ENCODE measurements around the gene SIL1. TPM values are rescaled to one million over a fixed set of nuclear protein-coding genes. Genes with fewer than 3 reads are reported as not detected.
A peak's percentile ranks its signal among the peaks of the same experiment; 100 is the strongest.

The SIL1 gene
- total and polyA plus RNA-seq, 5 donors from 2014 or later, result 9.8 to 12.3 (median 11.2) TPM

GRCh38 chr5:138903130-138903775, 294.9 kb downstream of the SIL1 start:
- ATAC-seq (ENCODE audit: low read depth in 2 of 2) (no peak), DNase-seq (no peak)
- H3K4me1 Mint-ChIP-seq, result peaks cover 0 to 17% (median 6%) of the 10 kb centered on the region in 4 donors
- H3K27ac Mint-ChIP-seq, result no peak overlapping the region
- no peaks in the 10 kb centered on the region for H3K4me1 ChIP-seq (ENCODE audit: control insufficient read depth, insufficient read depth, low read length, poor library complexity, severe bottlenecking)
- no peak overlapping the region for H3K27ac ChIP-seq (ENCODE audit: insufficient read depth, low read length, poor library complexity, severe bottlenecking)
- H3K4me3 ChIP-seq (ENCODE audit: low read depth, low read length), result no peak overlapping the region
- no peaks in the 10 kb centered on the region for H3K9me3 Mint-ChIP-seq
- no peak overlapping the region for H3K4me3 Mint-ChIP-seq
- H3K27me3 Mint-ChIP-seq, result no peaks in the 10 kb centered on the region
- H3K27me3 ChIP-seq (ENCODE audit: control insufficient read depth, insufficient read depth, low read length), result no peaks in the 10 kb centered on the region
- peaks cover 5% of the 10 kb centered on the region for H3K36me3 ChIP-seq (ENCODE audit: control insufficient read depth, insufficient read depth, low read length)
- no peaks in the 10 kb centered on the region for H3K9me3 ChIP-seq (ENCODE audit: control insufficient read depth in 2 of 2, low read length in 2 of 2)
- H3K36me3 Mint-ChIP-seq, result peaks cover 10% of the 10 kb centered on the region

- no peak for ATAC-seq (ENCODE audit: low read depth in 2 of 2)
- no peak overlapping the region for H3K27ac ChIP-seq (ENCODE audit: insufficient read depth, low read length, poor library complexity, severe bottlenecking)
Measured at GRCh38 chr5:138901716-138902115, 296.5 kb downstream of the SIL1 start.

GRCh38 chr5:138900281-138900965, 297.7 kb downstream of the SIL1 start:
- Mint-ChIP-seq H3K4me1 (peaks cover 0 to 17% (median 6%) of the 10 kb centered on the region in 4 donors), H3K9me3 (no peaks in the 10 kb centered on the region), H3K4me3 (no peak overlapping the region), H3K27ac (no peak overlapping the region), H3K36me3 (peaks cover 10% of the 10 kb centered on the region), H3K27me3 (no peaks in the 10 kb centered on the region)
- Histone ChIP-seq H3K27me3 (ENCODE audit: control insufficient read depth, insufficient read depth, low read length) (no peaks in the 10 kb centered on the region), H3K9me3 (ENCODE audit: control insufficient read depth in 2 of 2, low read length in 2 of 2) (no peaks in the 10 kb centered on the region), H3K4me3 (ENCODE audit: low read depth, low read length) (no peak overlapping the region), H3K4me1 (ENCODE audit: control insufficient read depth, insufficient read depth, low read length, poor library complexity, severe bottlenecking) (no peaks in the 10 kb centered on the region), H3K27ac (ENCODE audit: insufficient read depth, low read length, poor library complexity, severe bottlenecking) (no peak overlapping the region), H3K36me3 (ENCODE audit: control insufficient read depth, insufficient read depth, low read length) (peaks cover 2% of the 10 kb centered on the region)
- no peak for ATAC-seq (ENCODE audit: low read depth in 2 of 2)
- DNase-seq, result peak in 1 of 3 donors; percentile 40

More at GRCh38 chr5:138901716-138902115, 296.5 kb downstream of the SIL1 start:
- Histone ChIP-seq H3K9me3 (ENCODE audit: control insufficient read depth in 2 of 2, low read length in 2 of 2) (no peaks in the 10 kb centered on the region), H3K4me1 (ENCODE audit: control insufficient read depth, insufficient read depth, low read length, poor library complexity, severe bottlenecking) (no peaks in the 10 kb centered on the region), H3K36me3 (ENCODE audit: control insufficient read depth, insufficient read depth, low read length) (peaks cover 5% of the 10 kb centered on the region), H3K27me3 (ENCODE audit: control insufficient read depth, insufficient read depth, low read length) (no peaks in the 10 kb centered on the region), H3K4me3 (ENCODE audit: low read depth, low read length) (no peak overlapping the region)
- no peaks in the 10 kb centered on the region for H3K9me3 Mint-ChIP-seq
- peaks cover 10% of the 10 kb centered on the region for H3K36me3 Mint-ChIP-seq
- no peak for DNase-seq
- H3K4me3 Mint-ChIP-seq, result no peak overlapping the region
- H3K27ac Mint-ChIP-seq, result no peak overlapping the region
- no peaks in the 10 kb centered on the region for H3K27me3 Mint-ChIP-seq
- H3K4me1 Mint-ChIP-seq, result peaks cover 0 to 17% (median 6%) of the 10 kb centered on the region in 4 donors

GRCh38 chr5:138898742-138899141, 299.4 kb downstream of the SIL1 start:
- Mint-ChIP-seq H3K9me3 (peaks cover 0 to 2% (median 0%) of the 10 kb centered on the region in 7 donors), H3K27ac (no peak overlapping the region), H3K4me3 (no peak overlapping the region), H3K36me3 (peaks cover 13% of the 10 kb centered on the region), H3K4me1 (peaks cover 0 to 22% (median 6%) of the 10 kb centered on the region in 4 donors), H3K27me3 (no peaks in the 10 kb centered on the region)
- DNase-seq, result no peak
- no peak for ATAC-seq (ENCODE audit: low read depth in 2 of 2)
- H3K27ac ChIP-seq (ENCODE audit: insufficient read depth, low read length, poor library complexity, severe bottlenecking), result no peak overlapping the region
- no peaks in the 10 kb centered on the region for H3K9me3 ChIP-seq (ENCODE audit: control insufficient read depth in 2 of 2, low read length in 2 of 2)
- H3K27me3 ChIP-seq (ENCODE audit: control insufficient read depth, insufficient read depth, low read length), result no peaks in the 10 kb centered on the region
- H3K4me3 ChIP-seq (ENCODE audit: low read depth, low read length), result no peak overlapping the region
- H3K36me3 ChIP-seq (ENCODE audit: control insufficient read depth, insufficient read depth, low read length), result no peaks in the 10 kb centered on the region
- H3K4me1 ChIP-seq (ENCODE audit: control insufficient read depth, insufficient read depth, low read length, poor library complexity, severe bottlenecking), result no peaks in the 10 kb centered on the region

GRCh38 chr5:138898299-138898698, 299.9 kb downstream of the SIL1 start:
- no peak overlapping the region for H3K27ac Mint-ChIP-seq
- ATAC-seq (ENCODE audit: low read depth in 2 of 2), result no peak
- Histone ChIP-seq H3K36me3 (ENCODE audit: control insufficient read depth, insufficient read depth, low read length) (no peaks in the 10 kb centered on the region), H3K27me3 (ENCODE audit: control insufficient read depth, insufficient read depth, low read length) (no peaks in the 10 kb centered on the region), H3K27ac (ENCODE audit: insufficient read depth, low read length, poor library complexity, severe bottlenecking) (no peak overlapping the region), H3K4me1 (ENCODE audit: control insufficient read depth, insufficient read depth, low read length, poor library complexity, severe bottlenecking) (no peaks in the 10 kb centered on the region), H3K9me3 (ENCODE audit: control insufficient read depth in 2 of 2, low read length in 2 of 2) (no peaks in the 10 kb centered on the region), H3K4me3 (ENCODE audit: low read depth, low read length) (no peak overlapping the region)
- peaks cover 11% of the 10 kb centered on the region for H3K36me3 Mint-ChIP-seq
- DNase-seq, result no peak
- H3K9me3 Mint-ChIP-seq, result peaks cover 0 to 2% (median 0%) of the 10 kb centered on the region in 7 donors
- H3K27me3 Mint-ChIP-seq, result no peaks in the 10 kb centered on the region
- no peak overlapping the region for H3K4me3 Mint-ChIP-seq
- H3K4me1 Mint-ChIP-seq, result peaks cover 0 to 22% (median 6%) of the 10 kb centered on the region in 4 donors

Other genes with a start within 250 kb of the SIL1 start
- 391 TPM for gene MATR3, start 95.4 kb upstream of the SIL1 start, total RNA-seq
- gene MATR3, start 95.4 kb upstream of the SIL1 start, polyA plus RNA-seq, result 100 to 1,000 TPM; 327 to 383 (median 361) TPM
- 126 TPM for gene PAIP2, start 143.5 kb upstream of the SIL1 start, total RNA-seq
- gene PAIP2, start 143.5 kb upstream of the SIL1 start, polyA plus RNA-seq, result 100 to 1,000 TPM; 335 to 426 (median 357) TPM
- gene SLC23A1, start 184.9 kb upstream of the SIL1 start, total RNA-seq, result not detected
- gene SLC23A1, start 184.9 kb upstream of the SIL1 start, polyA plus RNA-seq, result under 1 TPM in 2 of 4 donors, not detected in 2; 0.09 to 0.13 TPM
- 2.2 TPM for gene MZB1, start 191.5 kb upstream of the SIL1 start, total RNA-seq
- 1 to 10 TPM in 2 of 4 donors, under 1 TPM in 2; 0.39 to 1.7 (median 1.0) TPM for gene MZB1, start 191.5 kb upstream of the SIL1 start, polyA plus RNA-seq
- 1.2 TPM for gene PROB1, start 196.7 kb upstream of the SIL1 start, total RNA-seq
- under 1 TPM; 0.25 to 0.86 (median 0.59) TPM for gene PROB1, start 196.7 kb upstream of the SIL1 start, polyA plus RNA-seq
- 4.4 TPM for gene SPATA24, start 205.7 kb upstream of the SIL1 start, total RNA-seq
- gene SPATA24, start 205.7 kb upstream of the SIL1 start, polyA plus RNA-seq, result 1 to 10 TPM; 5.5 to 6.8 (median 6.1) TPM
- gene DNAJC18, start 241.2 kb upstream of the SIL1 start, total RNA-seq, result 8.2 TPM
- 1 to 10 TPM; 4.0 to 9.0 (median 5.1) TPM for gene DNAJC18, start 241.2 kb upstream of the SIL1 start, polyA plus RNA-seq

All from CD4-positive, CD25-positive, alpha-beta regulatory T cell (primary cell).